ENCODE measurements around the gene DNAJC13.

GRCh38 chr3:132536442-132537153 is 119.3 kb downstream of the DNAJC13 start:
- no peak for TF ChIP-seq CBX3 (IDR thresholded peaks at IDR 0.05; ENCODE audit: low read depth)
- no peak for TF ChIP-seq CTCF (IDR thresholded peaks at IDR 0.05 in 2 of 3, conservative IDR thresholded peaks at IDR 0.05 in 1 of 3; ENCODE audit: borderline replicate concordance in 1 of 3, insufficient read depth in 1 of 3, low read depth in 2 of 3, low read length in 2 of 3)
- TF ChIP-seq EZH2 (IDR thresholded peaks at IDR 0.05) = no peak
- no peak for TF ChIP-seq MAX (IDR thresholded peaks at IDR 0.05)
- TF ChIP-seq EGR1 (IDR thresholded peaks at IDR 0.05; ENCODE audit: low read depth) = no peak
- TF ChIP-seq POLR2A (IDR thresholded peaks at IDR 0.05; ENCODE audit: borderline replicate concordance, extremely low read depth, insufficient read depth, insufficient read length) = no peak
- no peak for TF ChIP-seq ATF3 (IDR thresholded peaks at IDR 0.05)
- no peak for TF ChIP-seq REST (IDR thresholded peaks at IDR 0.05; ENCODE audit: low read depth)
- TF ChIP-seq POLR2AphosphoS5 (IDR thresholded peaks at IDR 0.05; ENCODE audit: low read depth, low read length) = no peak
- TF ChIP-seq YY1 (IDR thresholded peaks at IDR 0.05; ENCODE audit: extremely low read depth, insufficient replicate concordance, low read depth, low read length) = no peak
- TF ChIP-seq JUND (IDR thresholded peaks at IDR 0.05) = no peak
- no peak for TF ChIP-seq ZNF274 (IDR thresholded peaks at IDR 0.05; ENCODE audit: low read depth, low read length)
